ENCODE results near the gene JMJD8. TPM values are rescaled to one million over a fixed set of nuclear protein-coding genes. Genes with fewer than 3 reads are reported as not detected.

Gene JMJD8
- total and polyA plus RNA-seq, 9 of the 15 experiments (the other 6 are each of a cell fraction or from before 2014, with no cell fraction given), result 1.2 to 50.6 (median 29.3) TPM

GRCh38 chr16:721765-722540 is 37.8 kb upstream of the JMJD8 start (continued):
- TF ChIP-seq KDM5B (IDR thresholded peaks at IDR 0.05; ENCODE audit: insufficient replicate concordance, low read depth, low read length) (peak; percentile 11), PHF8 (IDR thresholded peaks at IDR 0.05; ENCODE audit: borderline replicate concordance, low read length) (no peak), ETS2 (tag; IDR thresholded peaks at IDR 0.05; ENCODE audit: borderline replicate concordance, poor library complexity, severe bottlenecking) (no peak), POLR2B (IDR thresholded peaks at IDR 0.05; ENCODE audit: low read depth, partially characterized antibody) (peak; percentile 14), SOX6 (IDR thresholded peaks at IDR 0.05) (no peak), NCOA4 (IDR thresholded peaks at IDR 0.05; ENCODE audit: partially characterized antibody) (no peak), PTBP1 (IDR thresholded peaks at IDR 0.05; ENCODE audit: low read depth, low read length) (no peak), PCBP1 (IDR thresholded peaks at IDR 0.05; ENCODE audit: low read depth, low read length, poor library complexity, severe bottlenecking) (peak; percentile 82), FOXK1 (CRISPR knock-in tag; IDR thresholded peaks at IDR 0.05; ENCODE audit: borderline replicate concordance) (0 out of 2 replicates have a peak, but pooled peaks have one; percentile 25), KLF13 (tag; IDR thresholded peaks at IDR 0.05; ENCODE audit: borderline replicate concordance, low read depth) (peak; percentile 42; the same call in 1 of the 2 replicates), IRF1 (CRISPR knock-in tag; IDR thresholded peaks at IDR 0.05; ENCODE audit: borderline replicate concordance) (0 out of 2 replicates have a peak, but pooled peaks have one; percentile 57), ZNF232 (CRISPR knock-in tag; IDR thresholded peaks at IDR 0.05) (peak; percentile 55; the same call in 1 of the 2 replicates), HLTF (IDR thresholded peaks at IDR 0.05) (0 out of 2 replicates have a peak, but pooled peaks have one; percentile 49), SIN3A (IDR thresholded peaks at IDR 0.05; ENCODE audit: borderline replicate concordance in 2 of 2, control insufficient read depth in 1 of 2, low read depth in 2 of 2, low read length in 2 of 2) (0 out of 4 replicates have a peak, but pooled peaks of 1 of the 2 experiments have one; percentile 12), UBTF (IDR thresholded peaks at IDR 0.05; ENCODE audit: borderline replicate concordance in 1 of 2, low read depth in 2 of 2, low read length in 2 of 2) (0 out of 4 replicates have a peak, but pooled peaks of 1 of the 2 experiments have one; percentile 71), MTF1 (CRISPR knock-in tag; IDR thresholded peaks at IDR 0.05; ENCODE audit: borderline replicate concordance) (no peak), U2AF1 (optimal IDR thresholded peaks at IDR 0.05; ENCODE audit: low read depth, low read length) (peak; percentile 77), HDAC1 (IDR thresholded peaks at IDR 0.05) (peak in 1 of 2 experiments; percentile 61; a peak in 1 of 4 replicates), ETV6 (IDR thresholded peaks at IDR 0.05; ENCODE audit: borderline replicate concordance in 1 of 2, low read depth in 2 of 2, low read length in 1 of 2) (no peak), ETV6 (CRISPR knock-in tag; IDR thresholded peaks at IDR 0.05; ENCODE audit: borderline replicate concordance) (0 out of 2 replicates have a peak, but pooled peaks have one; percentile 18)

All from K562 (cell line).